GM21515 (cell line): ENCODE measurements around the gene WDR83.
"Not testable (repeated sequence)": the region's sequence is repeated elsewhere in the genome, so short reads cannot be mapped to it uniquely, and the experiment has no call there.

Experiments used
- ATAC-seq: cut with Tn5 transposase; IDR thresholded peaks from one replicate; pipeline ENCODE4 v1.9.1; 2021; ENCODE audit not compliant: unreplicated experiment

The WDR83 gene

GRCh38 chr19:12655546-12655945 lies 11.1 kb upstream of the WDR83 start:
- no peak for ATAC-seq

DNA sequence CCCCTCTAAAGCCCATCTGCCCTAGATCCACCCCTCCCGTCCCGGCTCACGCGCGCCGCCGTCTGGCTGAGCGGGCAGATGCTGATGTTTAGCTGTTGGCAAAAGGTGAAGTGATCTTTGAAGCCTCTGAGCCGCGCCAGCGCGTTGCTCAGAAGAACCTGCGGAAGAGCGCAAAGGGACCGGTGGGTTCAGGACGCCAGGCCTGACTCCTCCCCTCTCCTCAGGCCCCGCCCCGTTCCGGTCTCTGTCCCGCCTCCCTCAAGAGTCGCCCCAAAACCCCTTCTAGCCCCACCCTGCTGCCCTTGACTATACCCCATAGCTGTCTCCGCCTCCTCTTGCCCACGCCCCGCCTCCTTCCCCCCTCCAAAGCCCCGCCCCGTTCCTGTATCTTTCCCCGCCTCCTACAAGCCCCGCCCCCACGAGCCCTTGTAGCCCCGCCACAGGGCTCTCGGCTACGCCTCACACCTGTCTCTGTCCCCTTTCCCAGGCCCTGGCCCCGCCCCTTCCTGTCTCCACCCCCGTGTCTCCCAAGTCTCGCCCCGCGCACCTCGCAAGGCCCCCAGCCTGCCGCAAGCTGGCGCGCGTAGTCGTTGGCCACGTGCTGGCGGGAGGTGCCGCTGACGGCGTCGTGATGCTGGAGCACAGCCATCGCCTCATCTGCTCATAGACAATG lies 9.6 kb upstream of the WDR83 start:
- ATAC-seq, result no peak

DNA sequence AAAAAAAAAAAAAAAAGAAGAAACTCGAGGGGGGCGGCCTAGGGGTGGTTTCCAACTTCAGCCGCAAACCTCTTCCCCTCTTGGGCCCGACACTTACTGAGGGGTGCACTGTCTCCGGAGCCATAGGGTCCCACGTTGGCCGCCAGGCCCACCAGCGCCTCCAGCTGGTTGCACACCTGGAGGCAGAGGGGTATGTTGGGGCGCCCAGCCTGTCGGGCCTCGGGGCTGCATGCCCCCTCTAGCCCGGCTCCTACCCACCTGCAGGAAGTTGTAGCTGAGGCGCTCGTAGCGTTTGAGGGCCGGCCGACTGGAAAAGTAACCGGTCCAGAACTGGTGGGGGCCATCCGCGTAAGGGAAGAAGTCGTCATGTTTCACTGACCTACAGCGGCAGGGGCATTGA lies 8.6 kb upstream of the WDR83 start:
- no peak for ATAC-seq

GRCh38 chr19:12660980-12661379 lies 5.6 kb upstream of the WDR83 start:
- no peak for ATAC-seq

DNA sequence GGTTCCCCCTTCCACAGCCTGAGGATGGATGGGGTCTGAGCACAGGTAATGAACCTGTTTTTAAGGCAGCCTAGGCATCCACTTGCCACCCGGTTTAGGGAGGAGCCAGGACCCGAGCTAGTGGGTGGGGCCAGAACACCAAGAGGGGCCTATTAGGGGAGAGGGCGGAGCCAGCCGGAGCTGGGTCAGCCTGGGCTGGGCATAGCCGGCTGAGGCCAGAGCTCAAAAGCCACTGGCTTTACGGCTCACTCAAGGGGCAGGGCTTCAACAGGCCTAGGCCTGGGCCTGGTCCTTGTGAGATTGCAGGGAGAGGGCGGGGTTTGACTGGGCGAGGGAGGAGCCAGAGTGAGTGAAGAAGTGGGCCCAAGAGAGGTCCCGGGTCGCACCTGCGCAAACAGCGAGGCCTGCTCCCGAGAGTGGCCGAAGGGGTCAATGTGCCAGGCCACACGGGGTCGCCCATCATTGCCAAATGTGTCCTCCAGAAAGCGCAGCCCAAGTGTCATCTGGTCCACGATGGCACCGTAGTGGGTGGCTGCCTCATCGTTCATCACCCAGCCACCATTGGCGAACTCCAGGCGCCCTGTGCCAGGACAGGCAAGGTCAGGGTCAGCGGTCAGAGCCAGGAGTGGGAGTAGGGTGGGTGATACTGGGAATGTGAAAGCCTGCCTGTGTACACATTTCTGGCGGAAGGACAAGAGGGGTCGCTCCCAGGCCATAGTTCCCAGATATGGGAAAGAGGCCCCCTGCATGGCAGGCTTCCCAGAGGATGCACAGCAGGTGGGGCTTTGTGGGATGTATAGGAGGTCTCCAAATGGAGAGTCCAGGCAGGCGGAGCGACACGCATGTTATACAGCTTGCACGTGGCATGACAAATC lies 2.0 kb upstream of the WDR83 start:
- ATAC-seq, result no peak

- ATAC-seq, result no peak
These were observed 1.4 kb upstream of the WDR83 start for GRCh38 chr19:12665281-12665573.

- no peak for ATAC-seq
These were observed 839 bp upstream of the WDR83 start for GRCh38 chr19:12665671-12666264.

- no peak for ATAC-seq
These were observed 1.2 kb downstream of the WDR83 start for GRCh38 chr19:12667731-12668302.

DNA sequence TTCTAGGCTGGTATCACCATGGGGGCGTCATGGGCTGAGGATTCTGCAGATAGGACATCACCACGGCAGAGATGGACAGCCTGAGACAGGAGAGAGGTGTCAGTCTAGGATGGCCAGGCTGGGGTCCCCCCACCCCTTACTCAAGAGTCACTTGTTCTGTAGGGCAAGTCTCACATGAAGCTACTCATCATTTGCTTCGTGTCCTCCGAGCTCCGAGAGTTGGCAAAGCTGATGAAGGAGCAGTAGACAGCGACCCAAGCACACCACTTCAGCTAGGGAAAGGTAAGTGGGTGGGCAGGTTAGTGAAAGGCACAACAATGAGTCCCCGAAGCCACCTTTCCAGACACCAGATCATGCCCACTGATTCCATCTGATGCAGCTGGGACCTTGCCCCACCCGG lies 1.7 kb downstream of the WDR83 start:
- ATAC-seq, result no peak

DNA sequence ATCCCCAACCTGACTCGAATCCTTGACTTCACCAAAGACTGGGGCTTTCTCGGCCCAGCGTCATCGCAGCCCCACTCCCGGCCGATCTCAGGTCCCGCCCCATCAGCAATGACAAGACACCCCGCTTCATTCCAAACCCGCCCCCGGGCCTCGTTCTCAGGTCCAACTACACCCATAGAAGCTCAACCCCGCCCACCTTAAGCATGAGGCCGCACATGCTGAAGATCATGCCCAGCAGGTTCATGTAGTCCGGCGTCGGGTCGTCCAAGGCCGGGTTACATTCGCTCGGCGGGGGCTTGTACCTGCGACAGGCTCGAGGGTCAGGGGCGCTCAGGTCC lies 2.3 kb downstream of the WDR83 start:
- ATAC-seq, result no peak

- ATAC-seq, result no peak
These were observed 2.9 kb downstream of the WDR83 start for GRCh38 chr19:12669270-12670158.

GRCh38 chr19:12670159-12670928 lies 3.7 kb downstream of the WDR83 start:
- ATAC-seq, result no peak

DNA sequence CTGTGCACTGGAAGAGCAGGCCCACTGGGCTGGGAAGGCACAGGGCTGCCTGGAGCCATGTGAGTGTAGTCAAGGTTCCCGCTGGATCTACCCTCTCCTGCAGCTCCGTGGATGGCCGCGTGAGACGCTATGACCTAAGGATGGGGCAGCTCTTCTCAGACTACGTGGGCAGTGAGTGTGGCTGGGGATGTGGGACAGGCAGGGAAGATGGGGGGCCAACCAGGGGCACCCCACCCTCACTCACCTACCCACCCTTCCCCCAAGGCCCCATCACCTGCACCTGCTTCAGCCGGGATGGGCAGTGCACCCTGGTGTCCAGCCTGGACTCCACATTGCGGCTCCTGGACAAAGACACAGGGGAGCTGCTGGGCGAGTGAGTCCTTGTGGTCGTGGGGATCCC lies 6.1 kb downstream of the WDR83 start:
- ATAC-seq, result no peak

DNA sequence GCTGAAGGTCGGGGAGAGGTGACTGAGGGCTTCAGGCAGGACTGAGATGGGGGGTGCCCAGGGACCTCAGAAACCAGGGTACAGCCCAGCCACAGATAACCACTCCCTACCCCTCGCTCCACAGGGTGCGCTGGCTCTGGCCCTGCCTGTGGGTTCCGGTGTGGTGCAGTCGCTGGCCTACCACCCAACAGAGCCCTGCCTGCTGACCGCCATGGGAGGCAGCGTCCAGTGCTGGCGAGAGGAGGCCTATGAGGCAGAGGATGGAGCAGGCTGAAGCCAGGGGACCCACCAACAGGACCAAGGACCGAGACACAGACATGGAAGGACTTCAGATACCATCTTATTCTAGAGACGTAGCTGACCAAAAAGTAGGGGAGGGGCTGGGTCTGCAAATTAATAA lies 8.8 kb downstream of the WDR83 start:
- ATAC-seq, result no peak

DNA sequence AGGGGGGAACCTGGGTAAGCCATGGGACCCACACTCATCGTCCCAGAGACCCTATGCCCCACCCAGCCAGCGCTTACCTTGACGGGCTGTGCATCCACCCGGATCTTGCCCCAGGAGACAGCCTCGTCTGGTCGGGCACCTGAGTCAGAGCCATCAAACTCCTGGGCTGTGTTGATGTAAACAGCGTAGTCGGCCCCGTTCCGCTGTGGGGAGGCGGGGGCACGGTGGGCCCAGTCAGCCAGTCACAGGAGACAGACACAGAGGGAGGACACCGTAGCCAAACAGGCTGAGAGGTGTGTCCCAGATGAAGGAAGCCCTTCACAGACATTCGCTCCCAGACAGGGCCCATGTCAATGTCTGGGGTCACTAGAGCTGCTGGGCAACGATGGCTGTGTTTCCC lies 9.3 kb downstream of the WDR83 start:
- ATAC-seq, result no peak

DNA sequence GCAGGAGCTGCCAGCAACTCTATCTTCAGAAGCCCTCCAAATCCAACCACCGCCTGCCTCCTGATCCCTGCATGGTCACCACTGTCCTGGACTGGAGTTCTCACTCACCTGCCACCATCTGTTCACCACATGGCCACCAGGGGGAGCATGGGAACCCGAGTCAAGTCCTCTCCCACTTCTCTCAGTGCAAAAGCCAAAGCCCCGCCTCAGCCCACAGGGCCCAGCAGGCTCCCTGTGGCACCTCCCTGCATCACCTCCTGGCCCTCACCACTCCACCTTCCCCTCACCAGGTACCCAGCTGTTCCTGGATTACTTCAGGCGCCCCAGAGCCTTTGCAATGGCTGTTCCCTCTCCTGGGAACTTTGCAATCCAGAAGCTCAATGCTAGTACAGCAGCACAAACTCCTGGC lies 9.8 kb downstream of the WDR83 start:
- no peak for ATAC-seq

GRCh38 chr19:12676928-12677327 lies 10.3 kb downstream of the WDR83 start:
- ATAC-seq, result no peak

- ATAC-seq, result not testable (repeated sequence)
These were observed 11.4 kb downstream of the WDR83 start for GRCh38 chr19:12678039-12678438.

- no peak for ATAC-seq
These were observed 13.4 kb downstream of the WDR83 start for GRCh38 chr19:12680034-12680433.
